Brain microvascular endothelial cell (primary cell): Measurements from ENCODE around the gene RPS17.
A peak's percentile ranks its signal among the peaks of the same experiment; 100 is the strongest.

Experiments used
- DNase-seq: peaks from one replicate; pipeline ENCODE4 v3.0.0-alpha.2; 2020
- H3K27ac ChIP-seq: fragments of 250-450 bp; sonication (Bioruptor Pico); 2 replicates; pipeline ENCODE4 v1.5.1; 2020; ENCODE audit warnings: mild to moderate bottlenecking, moderate library complexity
- H3K27me3 ChIP-seq: fragments of 250-450 bp; sonication (Bioruptor Pico); replicated peaks from 2 replicates; pipeline ENCODE4 v1.5.1; 2020; ENCODE audit warnings: mild to moderate bottlenecking
- H3K36me3 ChIP-seq: fragments of 250-450 bp; sonication (Bioruptor Pico); replicated peaks from 2 replicates; pipeline ENCODE4 v1.5.1; 2020; ENCODE audit warnings: mild to moderate bottlenecking
- H3K4me3 ChIP-seq: 2 replicates; pipeline ENCODE4 v1.5.1; 2011; ENCODE audit warnings: low read depth, mild to moderate bottlenecking, control low read depth, low read length, moderate library complexity
- CTCF ChIP-seq: IDR thresholded peaks from 2 replicates; pipeline ENCODE4 v1.5.1; 2011; ENCODE audit warnings: low read depth, mild to moderate bottlenecking, moderate library complexity, low read length, control low read depth, inconsistent platforms; ENCODE audit errors: missing control alignments
- in situ Hi-C: cut with HindIII; loops from 2 replicates; pipeline ENCODE4 v1.10.0; 2017; ENCODE audit warnings: low sequenced_read_pairs, low pct_ligation_motif_present

RPS17 gene

GRCh38 chr15:82567661-82568060, 27.4 kb upstream of the RPS17 start:
- in situ Hi-C loops = no loop called here

GRCh38 chr15:82566690-82567089, 26.4 kb upstream of the RPS17 start:
- DNase-seq = peak; percentile 50
- in situ Hi-C loops = no loop called here
- TF ChIP-seq CTCF = no peak
- Histone ChIP-seq H3K36me3 (no peaks in the 10 kb centered on the region), H3K27ac (no peak overlapping the region), H3K4me3 (no peak overlapping the region), H3K27me3 (no peaks in the 10 kb centered on the region)

More at GRCh38 chr15:82567661-82568060, 27.4 kb upstream of the RPS17 start:
- H3K4me3 ChIP-seq = no peak overlapping the region
- no peak overlapping the region for H3K27ac ChIP-seq
- no peak for TF ChIP-seq CTCF
- DNase-seq = no peak
- H3K27me3 ChIP-seq = no peaks in the 10 kb centered on the region
- H3K36me3 ChIP-seq = no peaks in the 10 kb centered on the region

GRCh38 chr15:82558502-82558901, 18.2 kb upstream of the RPS17 start:
- no peak for DNase-seq
- no peak for TF ChIP-seq CTCF
- H3K4me3 ChIP-seq = no peak overlapping the region
- in situ Hi-C loops = no loop called here
- no peaks in the 10 kb centered on the region for H3K36me3 ChIP-seq
- no peak overlapping the region for H3K27ac ChIP-seq
- H3K27me3 ChIP-seq = no peaks in the 10 kb centered on the region

- in situ Hi-C loops = no loop called here
- DNase-seq = no peak
- Histone ChIP-seq H3K27me3 (no peaks in the 10 kb centered on the region), H3K36me3 (no peaks in the 10 kb centered on the region), H3K4me3 (no peak overlapping the region), H3K27ac (no peak overlapping the region)
- no peak for TF ChIP-seq CTCF
These were observed 16.2 kb upstream of the RPS17 start for GRCh38 chr15:82556315-82557035.

GRCh38 chr15:82554849-82555248, 14.6 kb upstream of the RPS17 start:
- Histone ChIP-seq H3K4me3 (no peak overlapping the region), H3K27ac (no peak overlapping the region), H3K36me3 (no peaks in the 10 kb centered on the region), H3K27me3 (no peaks in the 10 kb centered on the region)
- no peak for TF ChIP-seq CTCF
- DNase-seq = no peak
- in situ Hi-C loops = no loop called here

GRCh38 chr15:82554351-82554750, 14.1 kb upstream of the RPS17 start:
- Histone ChIP-seq H3K4me3 (no peak overlapping the region), H3K27ac (no peak overlapping the region), H3K27me3 (no peaks in the 10 kb centered on the region), H3K36me3 (no peaks in the 10 kb centered on the region)
- DNase-seq = no peak
- in situ Hi-C loops = no loop called here
- no peak for TF ChIP-seq CTCF
